ENCODE results near the gene CAPSL.

The CAPSL gene

GRCh38 chr5:35919191-35919590 lies 19.2 kb downstream of the CAPSL start:
- H3K4me3 ChIP-seq (ENCODE audit: low read depth, low read length), result no peak overlapping the region
- DNase-seq (ENCODE audit: low read depth), result peak; percentile 61
- in situ Hi-C loops (cut with HindIII; ENCODE audit: low sequenced_read_pairs), result no loop called here
- no peak for TF ChIP-seq CTCF (IDR thresholded peaks at IDR 0.05; ENCODE audit: low read depth, low read length, missing control alignments)

DNA sequence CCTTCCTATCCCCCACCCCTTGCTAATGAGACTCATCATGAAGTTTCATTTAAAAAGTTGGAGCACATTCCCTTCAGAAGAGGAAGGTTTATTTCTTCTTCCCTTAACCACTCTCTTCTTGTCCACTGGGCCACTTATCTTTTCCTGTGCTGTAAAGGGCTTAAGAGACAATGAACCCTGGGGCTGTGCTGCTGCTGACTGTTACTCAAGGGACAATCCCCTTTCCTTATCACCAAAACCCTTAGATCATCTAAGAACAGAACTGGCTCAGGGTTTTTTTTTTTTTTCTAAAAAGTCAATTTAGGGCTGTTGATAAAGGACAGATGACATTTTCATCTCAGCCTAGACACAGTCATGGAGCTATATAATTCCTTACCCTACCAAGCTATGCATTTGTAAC lies 29.6 kb downstream of the CAPSL start:
- no peak for DNase-seq (ENCODE audit: low read depth)

DNA sequence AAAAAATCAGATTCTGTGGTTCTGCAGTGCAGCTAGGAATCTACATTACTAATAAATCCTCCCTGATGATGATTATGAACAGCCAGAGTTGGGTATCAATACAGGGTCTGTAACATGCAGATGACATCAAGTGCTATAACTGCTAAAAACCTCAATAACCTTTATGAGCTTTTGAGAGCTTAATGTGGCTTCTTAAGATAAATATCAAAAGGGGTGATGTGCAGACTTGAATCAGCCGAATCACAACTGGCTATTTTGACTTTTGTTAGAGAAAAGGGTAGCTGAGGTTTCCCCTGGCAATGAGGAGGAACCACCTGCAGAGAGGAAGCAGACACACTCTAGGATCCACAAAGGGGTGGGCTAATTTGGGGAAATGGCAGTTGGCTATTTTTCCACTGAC lies 30.2 kb downstream of the CAPSL start:
- H3K4me3 ChIP-seq (ENCODE audit: low read depth, low read length), result no peak overlapping the region
- no peak for DNase-seq (ENCODE audit: low read depth)
- TF ChIP-seq CTCF (IDR thresholded peaks at IDR 0.05; ENCODE audit: low read depth, low read length, missing control alignments), result no peak
- in situ Hi-C loops (cut with HindIII; ENCODE audit: low sequenced_read_pairs), result no loop called here

More for the DNA sequence above, 29.6 kb downstream of the CAPSL start:
- in situ Hi-C loops (cut with HindIII; ENCODE audit: low sequenced_read_pairs), result no loop called here
- TF ChIP-seq CTCF (IDR thresholded peaks at IDR 0.05; ENCODE audit: low read depth, low read length, missing control alignments), result no peak
- no peak overlapping the region for H3K4me3 ChIP-seq (ENCODE audit: low read depth, low read length)

GRCh38 chr5:35904443-35905132 lies 33.8 kb downstream of the CAPSL start:
- in situ Hi-C loops (cut with HindIII; ENCODE audit: low sequenced_read_pairs), result no loop called here
- H3K4me3 ChIP-seq (ENCODE audit: low read depth, low read length), result no peak overlapping the region
- DNase-seq (ENCODE audit: low read depth), result no peak
- no peak for TF ChIP-seq CTCF (IDR thresholded peaks at IDR 0.05; ENCODE audit: low read depth, low read length, missing control alignments)

- no peak for TF ChIP-seq CTCF (IDR thresholded peaks at IDR 0.05; ENCODE audit: low read depth, low read length, missing control alignments)
- no peak overlapping the region for H3K4me3 ChIP-seq (ENCODE audit: low read depth, low read length)
- DNase-seq (ENCODE audit: low read depth), result no peak
- in situ Hi-C loops (cut with HindIII; ENCODE audit: low sequenced_read_pairs), result no loop called here
Measured at GRCh38 chr5:35903631-35904203, 34.7 kb downstream of the CAPSL start.

DNA sequence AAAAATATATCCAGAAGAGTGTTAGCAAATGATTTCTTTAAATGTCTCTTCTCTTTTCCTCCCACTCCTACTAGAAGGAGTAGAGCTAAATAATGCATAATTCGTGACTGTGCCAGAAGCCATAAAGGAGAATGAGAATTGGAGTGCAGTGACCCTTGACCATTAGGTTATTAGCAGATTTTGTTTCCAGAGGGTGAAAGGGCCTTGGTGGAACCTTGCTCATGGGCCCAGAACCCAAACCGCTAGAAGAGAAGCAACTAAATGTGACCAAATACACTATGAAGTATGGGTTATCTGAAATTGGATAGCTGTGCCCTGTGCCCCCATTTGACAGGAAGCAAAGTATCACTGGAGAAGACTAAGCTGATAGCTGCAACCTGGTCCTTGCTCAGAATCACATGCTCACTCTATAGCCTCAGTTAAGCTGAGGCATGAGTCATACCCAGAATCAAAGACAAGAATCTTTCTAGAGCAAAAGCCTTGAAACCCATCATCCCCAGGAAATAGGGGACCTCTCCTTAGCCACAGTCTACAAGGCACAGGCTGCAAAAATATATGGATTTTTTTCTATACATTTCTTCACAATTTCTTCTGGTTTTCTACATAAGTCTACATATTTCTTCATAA lies 36.3 kb downstream of the CAPSL start:
- in situ Hi-C loops (cut with HindIII; ENCODE audit: low sequenced_read_pairs), result no loop called here
- H3K4me3 ChIP-seq (ENCODE audit: low read depth, low read length), result no peak overlapping the region
- no peak for DNase-seq (ENCODE audit: low read depth)
- no peak for TF ChIP-seq CTCF (IDR thresholded peaks at IDR 0.05; ENCODE audit: low read depth, low read length, missing control alignments)

Measured in astrocyte of the cerebellum (primary cell).